Measurements from ENCODE around the gene WHAMM. TPM values are rescaled to one million over a fixed set of nuclear protein-coding genes. Genes with fewer than 3 reads are reported as not detected.

The WHAMM gene
- polyA plus RNA-seq, 2 of the 4 experiments (the other 2 are of a cell fraction), result 5.1 to 5.6 TPM

GRCh38 chr15:82843566-82843965, 34.1 kb downstream of the WHAMM start:
- no peaks in the 10 kb centered on the region for H3K9me3 ChIP-seq
- POLR2A ChIA-PET, result interaction anchor here (0.7 kb wide), 1 partner anchor 300 kb away, joined by 3 read pairs; no protein-coding TSS in a partner anchor

DNA sequence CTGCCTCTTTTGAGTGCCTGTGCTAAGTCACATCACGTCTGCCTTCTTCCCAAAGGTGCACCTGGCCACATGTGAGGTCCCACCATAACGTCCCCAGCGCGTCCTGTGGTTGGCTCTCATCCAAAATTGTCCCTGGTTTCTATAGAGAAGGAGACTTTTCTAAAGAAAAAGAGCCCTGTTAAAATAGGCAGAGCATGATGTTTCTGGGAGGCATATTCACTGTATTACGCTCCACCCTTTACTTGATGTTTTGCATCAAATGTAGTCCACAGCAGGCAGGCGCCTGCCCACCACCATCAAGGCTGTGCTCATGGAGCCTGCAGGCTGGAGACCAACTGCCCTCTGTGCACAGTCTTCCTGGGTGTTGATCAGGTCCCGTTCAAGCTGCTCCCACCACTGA, 36.3 kb downstream of the WHAMM start:
- Histone ChIP-seq H3K4me3 (no peak overlapping the region), H3K4me1 (no peaks in the 10 kb centered on the region), H3K27ac (no peak overlapping the region), H3K9me3 (no peaks in the 10 kb centered on the region), H3K4me2 (no peak overlapping the region)
- TF ChIP-seq MAFK (IDR thresholded peaks at IDR 0.05; ENCODE audit: partially characterized antibody), result no peak
- TF ChIP-seq GATA3 (IDR thresholded peaks at IDR 0.05; ENCODE audit: borderline replicate concordance), result no peak
- no peak for TF ChIP-seq EHF (CRISPR knock-in tag; IDR thresholded peaks at IDR 0.05)
- TF ChIP-seq POLR2A (IDR thresholded peaks at IDR 0.05; ENCODE audit: low read length), result no peak
- TF ChIP-seq HOXB13 (CRISPR knock-in tag; IDR thresholded peaks at IDR 0.05; ENCODE audit: low read depth), result no peak
- TF ChIP-seq ZC3H11A (IDR thresholded peaks at IDR 0.05), result no peak
- TF ChIP-seq CHD4 (IDR thresholded peaks at IDR 0.05; ENCODE audit: borderline replicate concordance), result no peak
- no peak for TF ChIP-seq POLR2AphosphoS2 (conservative IDR thresholded peaks at IDR 0.05; ENCODE audit: low read length)
- no peak for TF ChIP-seq FOXS1 (CRISPR knock-in tag; IDR thresholded peaks at IDR 0.05)
- TF ChIP-seq ZNF302 (CRISPR knock-in tag; IDR thresholded peaks at IDR 0.05), result no peak
- no peak for TF ChIP-seq SMC3 (IDR thresholded peaks at IDR 0.05)
- TF ChIP-seq KDM1A (IDR thresholded peaks at IDR 0.05; ENCODE audit: low read depth), result no peak
- no peak for TF ChIP-seq HES2 (IDR thresholded peaks at IDR 0.05)
- TF ChIP-seq NR3C1 (IDR thresholded peaks at IDR 0.05), result no peak
- no peak for TF ChIP-seq RAD21 (conservative IDR thresholded peaks at IDR 0.05 in 1 of 2, IDR thresholded peaks at IDR 0.05 in 1 of 2)
- TF ChIP-seq JUN (IDR thresholded peaks at IDR 0.05), result no peak
- TF ChIP-seq PBX3 (IDR thresholded peaks at IDR 0.05), result no peak
- no peak for DNase-seq (ENCODE audit: low read depth in 1 of 2, low spot score in 1 of 2)
- POLR2A ChIA-PET, result no interaction called here
- 69% methylated on average over 7 of the region's 7 CpGs for WGBS (ENCODE audit: missing lambda C conversion rate)
- no peak for FAIRE-seq
- CTCF ChIA-PET, result interaction anchor here (0.9 kb wide), 1 partner anchor 154 kb away, joined by 4 read pairs; no protein-coding TSS in a partner anchor
- no peak for ATAC-seq

More at GRCh38 chr15:82843566-82843965, 34.1 kb downstream of the WHAMM start:
- FAIRE-seq (no peak), ATAC-seq (no peak), DNase-seq (ENCODE audit: low read depth in 1 of 2, low spot score in 1 of 2) (no peak)
- H3K4me2 ChIP-seq, result no peak overlapping the region
- WGBS (ENCODE audit: missing lambda C conversion rate), result 61% methylated on average over 3 of the region's 3 CpGs
- CTCF ChIA-PET, result no interaction called here
- H3K4me3 ChIP-seq, result no peak overlapping the region
- no peak overlapping the region for H3K27ac ChIP-seq
- TF ChIP-seq ZSCAN20 (CRISPR knock-in tag; IDR thresholded peaks at IDR 0.05) (no peak), ELK1 (IDR thresholded peaks at IDR 0.05; ENCODE audit: low read depth, low read length) (no peak), HOXB13 (CRISPR knock-in tag; IDR thresholded peaks at IDR 0.05; ENCODE audit: low read depth) (no peak), EHMT2 (IDR thresholded peaks at IDR 0.05; ENCODE audit: low read depth) (no peak), SREBF2 (IDR thresholded peaks at IDR 0.05) (no peak), NPAS2 (CRISPR knock-in tag; IDR thresholded peaks at IDR 0.05; ENCODE audit: borderline replicate concordance) (no peak), PHF8 (IDR thresholded peaks at IDR 0.05; ENCODE audit: borderline replicate concordance, low read depth) (no peak), ZNF302 (CRISPR knock-in tag; IDR thresholded peaks at IDR 0.05) (no peak)
- TF ChIP-seq, protein P1, sequence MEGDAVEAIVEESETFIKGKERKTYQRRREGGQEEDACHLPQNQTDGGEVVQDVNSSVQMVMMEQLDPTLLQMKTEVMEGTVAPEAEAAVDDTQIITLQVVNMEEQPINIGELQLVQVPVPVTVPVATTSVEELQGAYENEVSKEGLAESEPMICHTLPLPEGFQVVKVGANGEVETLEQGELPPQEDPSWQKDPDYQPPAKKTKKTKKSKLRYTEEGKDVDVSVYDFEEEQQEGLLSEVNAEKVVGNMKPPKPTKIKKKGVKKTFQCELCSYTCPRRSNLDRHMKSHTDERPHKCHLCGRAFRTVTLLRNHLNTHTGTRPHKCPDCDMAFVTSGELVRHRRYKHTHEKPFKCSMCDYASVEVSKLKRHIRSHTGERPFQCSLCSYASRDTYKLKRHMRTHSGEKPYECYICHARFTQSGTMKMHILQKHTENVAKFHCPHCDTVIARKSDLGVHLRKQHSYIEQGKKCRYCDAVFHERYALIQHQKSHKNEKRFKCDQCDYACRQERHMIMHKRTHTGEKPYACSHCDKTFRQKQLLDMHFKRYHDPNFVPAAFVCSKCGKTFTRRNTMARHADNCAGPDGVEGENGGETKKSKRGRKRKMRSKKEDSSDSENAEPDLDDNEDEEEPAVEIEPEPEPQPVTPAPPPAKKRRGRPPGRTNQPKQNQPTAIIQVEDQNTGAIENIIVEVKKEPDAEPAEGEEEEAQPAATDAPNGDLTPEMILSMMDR (IDR thresholded peaks at IDR 0.05), result no peak
- no peaks in the 10 kb centered on the region for H3K4me1 ChIP-seq
